ENCODE results near the gene TRPV2.
"Not testable (repeated sequence)": the region's sequence is repeated elsewhere in the genome, so short reads cannot be mapped to it uniquely, and the experiment has no call there.

Gene TRPV2, protein sequence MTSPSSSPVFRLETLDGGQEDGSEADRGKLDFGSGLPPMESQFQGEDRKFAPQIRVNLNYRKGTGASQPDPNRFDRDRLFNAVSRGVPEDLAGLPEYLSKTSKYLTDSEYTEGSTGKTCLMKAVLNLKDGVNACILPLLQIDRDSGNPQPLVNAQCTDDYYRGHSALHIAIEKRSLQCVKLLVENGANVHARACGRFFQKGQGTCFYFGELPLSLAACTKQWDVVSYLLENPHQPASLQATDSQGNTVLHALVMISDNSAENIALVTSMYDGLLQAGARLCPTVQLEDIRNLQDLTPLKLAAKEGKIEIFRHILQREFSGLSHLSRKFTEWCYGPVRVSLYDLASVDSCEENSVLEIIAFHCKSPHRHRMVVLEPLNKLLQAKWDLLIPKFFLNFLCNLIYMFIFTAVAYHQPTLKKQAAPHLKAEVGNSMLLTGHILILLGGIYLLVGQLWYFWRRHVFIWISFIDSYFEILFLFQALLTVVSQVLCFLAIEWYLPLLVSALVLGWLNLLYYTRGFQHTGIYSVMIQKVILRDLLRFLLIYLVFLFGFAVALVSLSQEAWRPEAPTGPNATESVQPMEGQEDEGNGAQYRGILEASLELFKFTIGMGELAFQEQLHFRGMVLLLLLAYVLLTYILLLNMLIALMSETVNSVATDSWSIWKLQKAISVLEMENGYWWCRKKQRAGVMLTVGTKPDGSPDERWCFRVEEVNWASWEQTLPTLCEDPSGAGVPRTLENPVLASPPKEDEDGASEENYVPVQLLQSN

GRCh38 chr17:16415031-16415924 lies at the start of gene TRPV2:
Gene TRPV2 (plus strand): TSS chr17:16415571. CDS start chr17:16417669, 2,098 bp downstream.
- peak; percentile 64 for DNase-seq

- DNase-seq: no peak
Measured at GRCh38 chr17:16371742-16372141, 43.6 kb upstream of the TRPV2 start.

- no peak for DNase-seq
Measured at GRCh38 chr17:16374146-16374938, 41.0 kb upstream of the TRPV2 start.

GRCh38 chr17:16377941-16378341 lies 37.4 kb upstream of the TRPV2 start:
- DNase-seq: no peak

DNA sequence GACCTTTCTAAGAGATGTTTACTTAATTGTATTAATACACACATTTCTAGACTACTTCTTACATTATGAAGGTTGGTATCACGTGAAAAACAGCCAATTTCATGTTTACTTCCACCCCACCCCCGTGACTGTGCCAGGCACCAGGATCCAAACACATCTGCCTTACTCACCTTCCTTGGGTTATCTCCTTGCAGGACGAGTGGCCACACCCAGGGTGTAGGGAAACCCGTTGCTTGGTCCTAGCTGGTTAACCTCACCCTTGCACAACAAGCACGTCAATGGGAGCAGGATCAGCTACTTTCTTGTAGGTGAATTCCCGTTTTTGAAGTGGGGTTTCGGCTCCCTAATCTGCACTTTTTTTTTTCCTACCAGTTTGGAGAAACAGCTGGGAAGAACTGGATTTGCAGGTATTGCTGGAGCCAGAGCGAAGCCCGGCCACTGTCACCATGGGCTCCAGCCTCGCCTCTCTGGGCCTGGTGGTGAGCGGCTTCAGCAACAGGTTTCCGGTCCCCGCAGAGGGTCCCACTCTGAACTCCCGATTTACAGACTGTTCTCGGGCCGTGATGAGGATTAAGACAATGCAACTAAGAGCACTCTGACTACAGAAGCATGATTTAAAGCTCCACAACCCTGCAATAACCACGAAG lies 36.6 kb upstream of the TRPV2 start:
- DNase-seq: no peak

- DNase-seq: no peak
Measured at GRCh38 chr17:16379654-16380053, 35.7 kb upstream of the TRPV2 start.

GRCh38 chr17:16380640-16381495 lies 34.5 kb upstream of the TRPV2 start, which contains the start of gene UBB:
Gene UBB (plus strand): TSS chr17:16381091. CDS start chr17:16381908, 817 bp downstream.
- peak; percentile 88 for DNase-seq

DNA sequence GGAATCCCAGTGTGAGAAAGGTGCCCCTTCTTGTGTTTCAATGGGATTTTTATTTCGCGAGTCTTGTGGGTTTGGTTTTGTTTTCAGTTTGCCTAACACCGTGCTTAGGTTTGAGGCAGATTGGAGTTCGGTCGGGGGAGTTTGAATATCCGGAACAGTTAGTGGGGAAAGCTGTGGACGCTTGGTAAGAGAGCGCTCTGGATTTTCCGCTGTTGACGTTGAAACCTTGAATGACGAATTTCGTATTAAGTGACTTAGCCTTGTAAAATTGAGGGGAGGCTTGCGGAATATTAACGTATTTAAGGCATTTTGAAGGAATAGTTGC lies 33.9 kb upstream of the TRPV2 start:
- DNase-seq: no peak

DNA sequence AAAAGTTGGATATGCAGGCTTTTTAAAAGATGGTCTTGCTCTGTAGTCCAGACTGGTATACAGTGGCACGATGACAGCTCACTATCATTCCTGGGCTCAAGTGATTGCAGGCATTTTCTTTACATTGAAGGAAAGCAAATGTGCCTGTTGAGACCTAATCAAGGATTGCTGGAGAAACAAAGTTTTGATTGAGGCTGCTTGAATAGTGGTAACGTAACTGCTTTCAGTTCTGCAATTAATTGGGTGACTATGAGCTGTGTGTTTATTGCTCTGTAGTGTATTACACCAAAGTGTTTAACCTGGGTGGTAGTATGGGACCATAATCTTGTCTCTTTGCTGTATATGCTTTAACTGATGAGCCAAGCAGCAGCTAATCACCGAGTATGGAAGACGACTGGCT lies 32.2 kb upstream of the TRPV2 start:
- DNase-seq: no peak

- no peak for DNase-seq
Measured at GRCh38 chr17:16383772-16384287, 31.5 kb upstream of the TRPV2 start.

GRCh38 chr17:16384557-16384956 lies 30.8 kb upstream of the TRPV2 start:
- DNase-seq: no peak

DNA sequence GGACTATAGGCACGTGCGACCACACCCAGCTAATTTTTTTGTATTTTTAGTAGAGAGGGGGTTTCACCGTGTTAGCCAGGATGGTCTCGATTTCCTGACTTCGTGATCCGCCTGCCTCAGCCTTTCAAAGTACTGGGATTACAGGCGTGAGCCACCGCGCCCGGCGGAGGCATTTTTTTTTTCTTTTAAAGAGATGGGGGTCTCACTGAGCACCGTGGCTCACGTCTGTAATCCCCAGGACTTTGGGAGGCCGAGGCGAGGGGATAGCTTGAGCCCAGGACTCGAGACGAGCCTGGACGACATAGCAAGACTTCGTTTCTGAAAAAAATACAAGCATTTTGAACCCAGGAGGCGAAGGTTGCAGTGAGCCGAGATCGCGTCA lies 29.3 kb upstream of the TRPV2 start:
- DNase-seq: not testable (repeated sequence)

DNA sequence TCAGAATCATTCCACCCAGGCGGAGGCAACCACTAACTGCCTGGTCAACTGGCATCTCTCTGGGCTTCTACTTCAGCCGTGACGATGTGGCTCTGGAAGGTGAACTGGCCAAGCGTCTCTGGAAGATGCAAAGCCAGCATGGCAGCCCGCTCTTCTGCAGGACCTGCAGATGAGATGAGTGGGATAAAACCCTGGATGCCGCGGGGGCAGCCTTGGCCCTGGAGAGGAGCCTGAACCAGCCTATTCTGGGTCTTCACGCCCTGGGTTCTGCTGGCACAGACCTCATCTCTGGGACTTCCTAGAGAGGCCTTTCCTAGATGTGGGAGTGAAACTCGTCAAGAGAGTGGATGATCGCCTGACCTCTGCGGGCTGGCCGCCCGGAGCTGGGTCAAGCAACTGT lies 23.9 kb upstream of the TRPV2 start:
- DNase-seq: no peak

- DNase-seq: not testable (repeated sequence)
Measured at GRCh38 chr17:16392491-16392890, 22.9 kb upstream of the TRPV2 start.

GRCh38 chr17:16395887-16396286 lies 19.5 kb upstream of the TRPV2 start:
- not testable (repeated sequence) for DNase-seq

DNA sequence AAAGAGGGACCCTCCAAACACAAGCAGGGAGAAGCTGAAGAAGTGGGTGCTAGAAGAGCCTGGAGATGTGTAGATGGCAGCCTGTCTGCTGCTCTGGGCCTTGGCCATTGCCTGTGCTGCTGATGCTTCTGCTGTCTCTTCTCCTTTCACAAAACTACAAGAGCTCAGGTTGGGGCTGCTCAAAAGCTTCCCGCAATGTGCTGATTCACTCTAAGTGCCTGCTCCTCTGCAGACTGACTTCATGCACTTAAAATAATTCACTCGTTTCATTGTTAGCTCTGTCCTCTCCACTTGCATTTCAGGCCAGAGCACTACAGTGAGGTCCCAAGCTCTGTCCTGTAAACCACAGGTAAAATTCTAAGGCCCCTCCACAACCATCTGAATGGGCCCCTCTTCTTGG lies 18.7 kb upstream of the TRPV2 start:
- not testable (repeated sequence) for DNase-seq

DNA sequence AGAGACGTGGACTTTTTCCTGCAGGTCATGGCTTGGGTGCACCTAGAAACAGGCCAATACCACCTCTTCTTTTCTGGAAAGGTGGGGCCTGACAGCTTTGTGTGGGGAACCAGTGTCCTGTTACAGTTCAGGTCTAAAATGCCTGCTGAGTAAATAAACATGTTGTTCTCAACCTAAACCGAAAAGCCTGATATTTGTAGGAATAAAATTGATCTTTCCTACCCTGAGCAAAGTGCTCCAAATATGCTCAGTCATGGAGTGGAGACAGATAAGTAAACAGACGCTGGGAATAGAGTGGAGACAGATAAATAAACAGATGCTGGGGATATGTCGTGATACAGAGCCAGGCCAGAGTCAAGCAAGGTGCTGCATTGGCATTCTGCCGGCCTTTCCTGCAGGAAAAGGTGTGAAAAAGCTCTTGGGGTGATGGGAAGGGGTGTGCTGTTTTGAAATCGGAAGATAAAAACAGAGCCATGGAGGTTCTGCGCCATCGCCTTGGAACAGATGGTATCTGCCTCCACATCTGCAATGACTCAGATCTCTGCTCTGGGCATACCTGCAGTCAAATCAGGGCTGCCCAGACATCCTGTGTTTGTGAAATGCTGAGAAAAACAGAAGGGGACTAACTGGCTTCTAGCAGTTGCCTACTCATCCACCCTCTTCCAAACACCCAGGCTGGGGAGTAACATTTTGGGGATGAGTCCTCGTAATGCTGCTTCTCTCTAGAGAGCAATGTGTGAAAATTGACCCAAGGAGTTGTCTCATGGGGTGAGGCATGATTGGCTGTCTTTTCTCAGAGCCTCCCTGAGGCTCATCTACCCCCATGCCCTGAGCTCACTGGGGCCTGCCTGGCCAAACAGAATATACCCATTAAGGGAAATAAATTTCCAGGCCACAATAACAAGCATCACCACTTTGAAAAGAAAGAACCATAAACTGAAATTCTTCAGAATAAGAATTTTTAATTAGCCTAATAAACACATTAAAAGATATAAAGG lies 16.8 kb upstream of the TRPV2 start:
- no peak for DNase-seq

DNA sequence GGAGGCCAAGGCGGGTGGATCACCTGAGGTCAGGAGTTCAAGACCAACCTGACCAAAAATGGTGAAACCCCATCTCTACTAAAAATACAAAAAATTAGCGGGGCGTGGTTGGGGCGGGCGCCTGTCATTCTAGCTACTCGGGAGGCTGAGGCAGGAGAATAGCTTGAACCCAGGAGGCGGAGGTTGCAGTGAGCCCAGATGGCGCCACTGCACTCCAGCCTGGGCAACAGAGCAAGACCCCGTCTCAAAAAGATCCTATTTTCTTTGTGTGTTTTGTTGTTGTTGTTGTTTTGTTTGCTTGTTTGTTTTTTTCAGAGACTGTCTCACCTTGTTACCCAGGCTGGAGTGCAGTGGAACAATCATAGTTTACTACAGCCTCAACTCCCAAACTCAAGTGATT lies 11.5 kb upstream of the TRPV2 start:
- DNase-seq: not testable (repeated sequence)

All from activated T-cell treated with anti-CD3 and anti-CD28 coated beads, Interleukin-2, amount 50 U/mL, for 1 hour (primary cell).